BLaER1 (cell line): ENCODE measurements around the gene FMR1NB.

ENCODE experiments used
- H3K27ac ChIP-seq: shearing (Covaris generic); formaldehyde crosslinking; 2 replicates; pipeline ENCODE4 v1.8.1; 2022
- H3K27me3 ChIP-seq: shearing (Covaris generic); formaldehyde crosslinking; 2 replicates; pipeline ENCODE4 v1.8.1; 2022
- H3K36me3 ChIP-seq: shearing (Covaris generic); formaldehyde crosslinking; 2 replicates; pipeline ENCODE4 v1.8.1; 2022
- H3K4me1 ChIP-seq: shearing (Covaris generic); formaldehyde crosslinking; 2 replicates; pipeline ENCODE4 v1.8.1; 2022
- H3K4me2 ChIP-seq: shearing (Covaris generic); formaldehyde crosslinking; 2 replicates; pipeline ENCODE4 v1.8.1; 2022
- H3K4me3 ChIP-seq: shearing (Covaris generic); formaldehyde crosslinking; 2 replicates; pipeline ENCODE4 v1.8.1; 2022
- H3K9ac ChIP-seq: shearing (Covaris generic); formaldehyde crosslinking; 2 replicates; pipeline ENCODE4 v1.8.1; 2022
- H3K9me3 ChIP-seq: shearing (Covaris generic); formaldehyde crosslinking; 2 replicates; pipeline ENCODE4 v1.8.1; 2022
- H4K20me1 ChIP-seq: shearing (Covaris generic); formaldehyde crosslinking; 2 replicates; pipeline ENCODE4 v1.8.1; 2022
- Cebpa-rat ChIP-seq: shearing (Covaris generic); IDR thresholded peaks from 2 replicates; pipeline ENCODE4 v1.8.1; 2022

The FMR1NB gene

DNA sequence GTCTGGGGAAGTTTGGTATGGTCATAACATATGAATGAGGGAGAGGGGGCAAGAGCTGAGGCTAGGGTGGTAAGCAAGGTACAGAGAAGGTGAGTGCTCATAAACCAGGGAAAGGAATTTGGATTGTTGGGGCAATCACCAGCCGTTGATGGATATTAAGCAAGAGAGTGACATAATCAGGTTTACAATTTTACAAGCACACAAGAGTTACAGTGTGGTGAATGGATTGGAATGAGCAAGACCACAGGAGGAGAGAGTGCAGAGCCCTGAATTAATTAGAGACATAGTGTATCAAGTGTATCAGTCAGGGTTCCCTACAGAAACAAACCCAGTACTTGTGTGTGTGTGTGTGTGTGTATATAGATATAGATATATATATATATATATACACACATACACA, 18.7 kb upstream of the FMR1NB start:
- Histone ChIP-seq H3K9me3 (peaks cover 4% of the 10 kb centered on the region; the same call in 1 of the 2 replicates), H3K4me3 (no peak overlapping the region), H3K4me1 (no peaks in the 10 kb centered on the region), H3K4me2 (no peak overlapping the region), H3K36me3 (no peaks in the 10 kb centered on the region), H3K27me3 (no peaks in the 10 kb centered on the region), H3K27ac (no peak overlapping the region), H4K20me1 (no peaks in the 10 kb centered on the region), H3K9ac (no peak overlapping the region)
- TF ChIP-seq Cebpa-rat = no peak

DNA sequence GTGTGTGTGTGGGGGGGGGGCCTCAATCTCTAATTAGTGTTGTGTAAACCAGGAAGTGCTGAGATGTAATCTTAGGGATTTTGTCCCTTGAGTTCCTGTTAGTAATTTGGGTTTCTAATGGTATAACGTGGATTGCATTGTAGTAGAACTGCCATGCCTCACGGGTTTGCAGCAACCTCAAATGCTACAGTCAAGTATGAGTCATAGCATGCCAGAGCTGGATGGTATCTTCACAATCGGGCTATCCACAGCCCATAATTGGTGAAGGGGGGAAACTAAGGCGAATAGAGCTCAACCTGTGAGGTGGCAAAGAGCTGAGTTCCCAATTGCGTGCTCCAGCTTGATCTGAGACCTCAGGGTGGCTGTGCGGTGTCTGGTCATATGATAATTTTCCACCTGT, 2.2 kb upstream of the FMR1NB start:
- Histone ChIP-seq H4K20me1 (no peaks in the 10 kb centered on the region), H3K4me3 (no peak overlapping the region), H3K4me1 (no peaks in the 10 kb centered on the region), H3K27me3 (no peaks in the 10 kb centered on the region), H3K27ac (no peak overlapping the region), H3K9ac (no peak overlapping the region), H3K9me3 (peaks cover 9% of the 10 kb centered on the region; the same call in 1 of the 2 replicates), H3K4me2 (no peak overlapping the region), H3K36me3 (no peaks in the 10 kb centered on the region)
- TF ChIP-seq Cebpa-rat = no peak

- H4K20me1 ChIP-seq = no peaks in the 10 kb centered on the region
- H3K4me1 ChIP-seq = no peaks in the 10 kb centered on the region; the same call in 1 of the 2 replicates
- H3K4me3 ChIP-seq = no peak overlapping the region
- no peaks in the 10 kb centered on the region for H3K36me3 ChIP-seq
- H3K9me3 ChIP-seq = peaks cover 14% of the 10 kb centered on the region
- no peaks in the 10 kb centered on the region for H3K27me3 ChIP-seq
- TF ChIP-seq Cebpa-rat = no peak
- H3K4me2 ChIP-seq = no peak overlapping the region
- no peak overlapping the region for H3K9ac ChIP-seq
- no peak overlapping the region for H3K27ac ChIP-seq
Observed at GRCh38 chrX:148020329-148020728, 39.2 kb downstream of the FMR1NB start.

DNA sequence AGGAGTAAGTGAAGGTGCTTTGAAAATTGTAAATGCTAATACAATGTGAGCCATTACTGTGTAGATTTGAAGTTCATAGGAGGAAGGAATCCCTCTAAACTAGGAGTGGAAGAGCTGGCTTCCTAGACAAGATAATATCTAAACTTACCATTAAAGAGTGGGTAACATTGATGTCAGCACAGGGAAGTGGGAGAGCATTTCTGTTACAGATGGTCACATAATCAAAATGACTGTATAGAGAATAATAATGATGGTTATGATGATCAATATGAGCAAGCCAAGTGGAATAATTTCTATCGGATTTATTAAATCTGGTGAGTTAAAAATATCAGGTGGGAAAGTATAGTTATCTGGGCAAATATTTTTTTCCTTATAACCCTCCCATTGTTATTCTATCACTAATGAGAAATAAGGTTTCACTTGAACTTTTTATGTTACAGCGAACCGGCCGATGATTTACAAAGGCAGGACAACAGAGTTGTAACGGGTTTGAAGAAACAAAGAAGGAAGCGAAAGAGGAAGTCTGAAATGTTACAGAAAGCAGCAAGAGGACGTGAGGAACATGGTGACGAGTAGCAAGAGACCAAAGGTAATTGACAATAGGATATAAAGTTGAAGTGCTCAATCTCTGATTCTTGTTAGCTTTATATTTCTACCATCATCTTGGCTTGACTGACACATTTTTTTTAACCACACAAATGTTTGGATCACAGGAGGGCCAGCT, 43.5 kb downstream of the FMR1NB start:
- no peak overlapping the region for H3K4me3 ChIP-seq
- no peaks in the 10 kb centered on the region for H3K27me3 ChIP-seq
- H3K4me2 ChIP-seq = peak overlapping the region; percentile 13; the same call in 1 of the 2 replicates
- H3K9me3 ChIP-seq = peaks cover 6% of the 10 kb centered on the region; the same call in 1 of the 2 replicates
- no peaks in the 10 kb centered on the region for H3K36me3 ChIP-seq
- no peak overlapping the region for H3K9ac ChIP-seq
- TF ChIP-seq Cebpa-rat = no peak
- no peak overlapping the region for H3K27ac ChIP-seq
- no peaks in the 10 kb centered on the region for H4K20me1 ChIP-seq
- H3K4me1 ChIP-seq = no peaks in the 10 kb centered on the region; the same call in 1 of the 2 replicates

DNA sequence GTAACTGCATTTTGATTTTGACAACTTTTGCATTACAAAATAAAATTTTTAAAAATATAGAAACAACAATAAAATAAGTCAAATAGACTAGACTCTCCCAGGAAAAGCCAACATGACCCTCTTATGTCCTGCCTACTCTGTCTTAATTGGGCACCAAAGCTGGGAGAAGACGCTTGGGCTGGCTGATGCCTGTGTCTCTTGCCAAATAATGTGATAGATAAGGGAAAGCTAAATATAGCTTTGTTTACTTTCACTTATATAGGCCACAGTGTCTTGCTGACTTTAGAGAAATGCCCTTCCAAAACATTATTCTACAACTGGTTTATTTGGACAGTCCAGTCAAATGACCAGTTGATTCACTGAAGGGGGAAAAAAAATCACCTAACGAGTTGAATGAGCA, 54.2 kb downstream of the FMR1NB start:
- no peak for TF ChIP-seq Cebpa-rat
- Histone ChIP-seq H3K4me3 (no peak overlapping the region), H3K27me3 (no peaks in the 10 kb centered on the region), H3K27ac (no peak overlapping the region), H3K4me1 (no peaks in the 10 kb centered on the region), H3K36me3 (no peaks in the 10 kb centered on the region), H3K9me3 (no peaks in the 10 kb centered on the region), H3K9ac (no peak overlapping the region), H4K20me1 (no peaks in the 10 kb centered on the region), H3K4me2 (no peak overlapping the region)

GRCh38 chrX:148037020-148037419, 55.9 kb downstream of the FMR1NB start:
- no peaks in the 10 kb centered on the region for H3K36me3 ChIP-seq
- TF ChIP-seq Cebpa-rat = no peak
- no peak overlapping the region for H3K27ac ChIP-seq
- H4K20me1 ChIP-seq = no peaks in the 10 kb centered on the region
- H3K9ac ChIP-seq = no peak overlapping the region
- H3K9me3 ChIP-seq = no peaks in the 10 kb centered on the region
- H3K27me3 ChIP-seq = no peaks in the 10 kb centered on the region
- H3K4me1 ChIP-seq = no peaks in the 10 kb centered on the region
- H3K4me2 ChIP-seq = no peak overlapping the region
- H3K4me3 ChIP-seq = no peak overlapping the region

- Histone ChIP-seq H3K4me2 (no peak overlapping the region), H3K27ac (no peak overlapping the region), H3K4me3 (no peak overlapping the region), H3K9ac (no peak overlapping the region), H3K36me3 (no peaks in the 10 kb centered on the region), H3K27me3 (no peaks in the 10 kb centered on the region), H3K9me3 (0 out of 2 replicates have a peak, but pooled peaks cover 3% of the 10 kb centered on the region), H3K4me1 (no peaks in the 10 kb centered on the region), H4K20me1 (no peaks in the 10 kb centered on the region)
- no peak for TF ChIP-seq Cebpa-rat
Observed at GRCh38 chrX:148043271-148043855, 62.2 kb downstream of the FMR1NB start.

GRCh38 chrX:148047200-148047599, 66.1 kb downstream of the FMR1NB start:
- no peaks in the 10 kb centered on the region for H3K27me3 ChIP-seq
- H3K27ac ChIP-seq = no peak overlapping the region
- H3K9ac ChIP-seq = no peak overlapping the region

GRCh38 chrX:148049441-148049840, 68.3 kb downstream of the FMR1NB start:
- no peaks in the 10 kb centered on the region for H3K4me1 ChIP-seq
- no peak overlapping the region for H3K9ac ChIP-seq
- H3K4me2 ChIP-seq = no peak overlapping the region
- no peak overlapping the region for H3K4me3 ChIP-seq
- TF ChIP-seq Cebpa-rat = no peak
- H4K20me1 ChIP-seq = no peaks in the 10 kb centered on the region
- H3K9me3 ChIP-seq = 0 out of 2 replicates have a peak, but pooled peaks cover 3% of the 10 kb centered on the region
- no peaks in the 10 kb centered on the region for H3K27me3 ChIP-seq
- H3K36me3 ChIP-seq = no peaks in the 10 kb centered on the region
- no peak overlapping the region for H3K27ac ChIP-seq

More at GRCh38 chrX:148047200-148047599, 66.1 kb downstream of the FMR1NB start:
- Histone ChIP-seq H4K20me1 (no peaks in the 10 kb centered on the region), H3K9me3 (0 out of 2 replicates have a peak, but pooled peaks cover 3% of the 10 kb centered on the region), H3K4me3 (no peak overlapping the region), H3K36me3 (no peaks in the 10 kb centered on the region), H3K4me2 (no peak overlapping the region), H3K4me1 (no peaks in the 10 kb centered on the region)
- TF ChIP-seq Cebpa-rat = no peak

DNA sequence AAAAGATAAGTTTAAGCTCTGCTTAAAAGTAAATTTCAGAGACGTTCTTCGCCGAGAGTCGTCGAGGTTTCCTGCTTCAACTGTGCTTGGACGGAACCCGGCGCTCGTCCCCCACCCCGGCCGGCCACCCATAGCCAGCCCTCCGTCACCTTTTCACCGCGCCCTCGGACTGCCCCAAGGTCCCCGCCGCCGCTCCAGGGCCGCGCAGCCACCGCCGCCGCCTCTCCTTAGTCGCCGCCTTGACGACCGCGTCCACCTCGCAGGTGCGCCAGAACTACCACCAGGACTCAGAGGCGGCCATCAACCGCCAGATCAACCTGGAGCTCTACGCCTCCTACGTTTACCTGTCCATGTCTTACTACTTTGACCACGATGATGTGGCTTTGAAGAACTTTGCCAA, 70.8 kb downstream of the FMR1NB start:
- TF ChIP-seq Cebpa-rat = no peak
- no peaks in the 10 kb centered on the region for H4K20me1 ChIP-seq
- no peak overlapping the region for H3K4me2 ChIP-seq
- no peak overlapping the region for H3K27ac ChIP-seq
- no peak overlapping the region for H3K9ac ChIP-seq
- H3K4me3 ChIP-seq = no peak overlapping the region
- H3K27me3 ChIP-seq = no peaks in the 10 kb centered on the region
- H3K4me1 ChIP-seq = no peaks in the 10 kb centered on the region
- H3K36me3 ChIP-seq = no peaks in the 10 kb centered on the region
- H3K9me3 ChIP-seq = 0 out of 2 replicates have a peak, but pooled peaks cover 3% of the 10 kb centered on the region
